GM19463 (cell line): Measurements from ENCODE around the gene KCNJ15.

ENCODE experiments used
- ATAC-seq: cut with Tn5 transposase; IDR thresholded peaks from one replicate; pipeline ENCODE4 v1.9.1; 2021; ENCODE audit warnings: mild to moderate bottlenecking, moderate library complexity; ENCODE audit not compliant: unreplicated experiment

KCNJ15 gene

GRCh38 chr21:38267136-38267755 is 10.5 kb downstream of the KCNJ15 start:
- no peak for ATAC-seq

GRCh38 chr21:38267991-38268863 is 11.4 kb downstream of the KCNJ15 start:
- no peak for ATAC-seq

- ATAC-seq: peak; percentile 28
Measured at GRCh38 chr21:38268864-38269575, 12.2 kb downstream of the KCNJ15 start.

- peak; percentile 84 for ATAC-seq
Measured at GRCh38 chr21:38269576-38269936, 12.8 kb downstream of the KCNJ15 start.

- no peak for ATAC-seq
Measured at GRCh38 chr21:38272215-38272614, 15.4 kb downstream of the KCNJ15 start.

GRCh38 chr21:38273745-38274542 is 17.2 kb downstream of the KCNJ15 start:
- ATAC-seq: no peak

GRCh38 chr21:38277501-38278131 is 20.8 kb downstream of the KCNJ15 start:
- ATAC-seq: no peak

GRCh38 chr21:38280454-38280853 is 23.7 kb downstream of the KCNJ15 start:
- no peak for ATAC-seq

GRCh38 chr21:38280867-38281266 is 24.1 kb downstream of the KCNJ15 start:
- no peak for ATAC-seq

GRCh38 chr21:38282921-38283320 is 26.1 kb downstream of the KCNJ15 start:
- no peak for ATAC-seq

- no peak for ATAC-seq
Measured at GRCh38 chr21:38284216-38284615, 27.4 kb downstream of the KCNJ15 start.

GRCh38 chr21:38286739-38287471 is 30.1 kb downstream of the KCNJ15 start:
- ATAC-seq: no peak

GRCh38 chr21:38287476-38287875 is 30.7 kb downstream of the KCNJ15 start:
- no peak for ATAC-seq

GRCh38 chr21:38289705-38290485 is 33.1 kb downstream of the KCNJ15 start:
- no peak for ATAC-seq

- ATAC-seq: no peak
Measured at GRCh38 chr21:38290809-38291208, 34.0 kb downstream of the KCNJ15 start.

- ATAC-seq: no peak
Measured at GRCh38 chr21:38291874-38292273, 35.1 kb downstream of the KCNJ15 start.

GRCh38 chr21:38293113-38293512 is 36.3 kb downstream of the KCNJ15 start:
- no peak for ATAC-seq

GRCh38 chr21:38293765-38294164 is 37.0 kb downstream of the KCNJ15 start:
- ATAC-seq: no peak

- no peak for ATAC-seq
Measured at GRCh38 chr21:38294609-38295008, 37.8 kb downstream of the KCNJ15 start.
